GM12864 (cell line): Measurements from ENCODE around the gene RBFOX2.

ENCODE experiments used
- DNase-seq: peaks from one replicate; pipeline ENCODE4 v3.0.0-alpha.2; 2011; ENCODE audit warnings: low read depth
- H3K4me3 ChIP-seq: 2 replicates; pipeline ENCODE4 v1.5.1; 2011; ENCODE audit warnings: mild to moderate bottlenecking, low read depth, low read length, control low read depth
- TF ChIP-seq, protein P1 (sequence below): IDR thresholded peaks from 2 replicates; pipeline ENCODE4 v1.5.1; 2011; ENCODE audit warnings: low read depth, mild to moderate bottlenecking, moderate library complexity, low read length, control low read depth, inconsistent platforms; ENCODE audit errors: missing control alignments

Gene RBFOX2

DNA sequence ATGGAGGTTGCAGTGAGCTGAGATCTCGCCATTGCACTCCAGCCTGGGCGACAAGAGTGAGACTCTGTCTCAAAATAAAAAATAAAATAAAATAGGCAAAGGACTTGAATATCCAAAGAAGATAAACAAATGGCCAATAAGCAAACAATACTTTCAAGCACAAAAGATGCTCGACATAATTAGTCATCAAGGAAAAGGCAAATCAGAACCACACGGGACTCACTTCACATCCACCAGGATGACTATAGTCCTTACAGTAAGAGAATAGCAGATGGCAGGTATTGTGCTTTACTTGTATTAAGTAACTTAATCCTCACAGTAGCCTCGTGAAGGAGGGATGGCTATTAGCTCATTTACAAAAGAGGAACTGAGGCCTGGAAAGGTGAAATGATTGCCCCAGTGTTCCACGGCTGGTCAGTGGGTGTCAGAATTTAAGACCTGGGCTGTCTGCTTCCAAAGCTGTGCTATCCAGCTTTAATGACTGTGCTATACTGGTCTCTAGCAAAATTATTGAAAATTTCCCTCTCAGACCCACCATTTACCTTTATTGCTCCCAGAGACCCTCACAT lies 40.2 kb upstream of the RBFOX2 start:
- DNase-seq: no peak
- TF ChIP-seq, protein P1, sequence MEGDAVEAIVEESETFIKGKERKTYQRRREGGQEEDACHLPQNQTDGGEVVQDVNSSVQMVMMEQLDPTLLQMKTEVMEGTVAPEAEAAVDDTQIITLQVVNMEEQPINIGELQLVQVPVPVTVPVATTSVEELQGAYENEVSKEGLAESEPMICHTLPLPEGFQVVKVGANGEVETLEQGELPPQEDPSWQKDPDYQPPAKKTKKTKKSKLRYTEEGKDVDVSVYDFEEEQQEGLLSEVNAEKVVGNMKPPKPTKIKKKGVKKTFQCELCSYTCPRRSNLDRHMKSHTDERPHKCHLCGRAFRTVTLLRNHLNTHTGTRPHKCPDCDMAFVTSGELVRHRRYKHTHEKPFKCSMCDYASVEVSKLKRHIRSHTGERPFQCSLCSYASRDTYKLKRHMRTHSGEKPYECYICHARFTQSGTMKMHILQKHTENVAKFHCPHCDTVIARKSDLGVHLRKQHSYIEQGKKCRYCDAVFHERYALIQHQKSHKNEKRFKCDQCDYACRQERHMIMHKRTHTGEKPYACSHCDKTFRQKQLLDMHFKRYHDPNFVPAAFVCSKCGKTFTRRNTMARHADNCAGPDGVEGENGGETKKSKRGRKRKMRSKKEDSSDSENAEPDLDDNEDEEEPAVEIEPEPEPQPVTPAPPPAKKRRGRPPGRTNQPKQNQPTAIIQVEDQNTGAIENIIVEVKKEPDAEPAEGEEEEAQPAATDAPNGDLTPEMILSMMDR: no peak
- H3K4me3 ChIP-seq: no peak overlapping the region

- no peak overlapping the region for H3K4me3 ChIP-seq
- DNase-seq: no peak
- TF ChIP-seq, protein P1: no peak
These were observed 38.6 kb upstream of the RBFOX2 start for GRCh38 chr22:36067235-36067558.

DNA sequence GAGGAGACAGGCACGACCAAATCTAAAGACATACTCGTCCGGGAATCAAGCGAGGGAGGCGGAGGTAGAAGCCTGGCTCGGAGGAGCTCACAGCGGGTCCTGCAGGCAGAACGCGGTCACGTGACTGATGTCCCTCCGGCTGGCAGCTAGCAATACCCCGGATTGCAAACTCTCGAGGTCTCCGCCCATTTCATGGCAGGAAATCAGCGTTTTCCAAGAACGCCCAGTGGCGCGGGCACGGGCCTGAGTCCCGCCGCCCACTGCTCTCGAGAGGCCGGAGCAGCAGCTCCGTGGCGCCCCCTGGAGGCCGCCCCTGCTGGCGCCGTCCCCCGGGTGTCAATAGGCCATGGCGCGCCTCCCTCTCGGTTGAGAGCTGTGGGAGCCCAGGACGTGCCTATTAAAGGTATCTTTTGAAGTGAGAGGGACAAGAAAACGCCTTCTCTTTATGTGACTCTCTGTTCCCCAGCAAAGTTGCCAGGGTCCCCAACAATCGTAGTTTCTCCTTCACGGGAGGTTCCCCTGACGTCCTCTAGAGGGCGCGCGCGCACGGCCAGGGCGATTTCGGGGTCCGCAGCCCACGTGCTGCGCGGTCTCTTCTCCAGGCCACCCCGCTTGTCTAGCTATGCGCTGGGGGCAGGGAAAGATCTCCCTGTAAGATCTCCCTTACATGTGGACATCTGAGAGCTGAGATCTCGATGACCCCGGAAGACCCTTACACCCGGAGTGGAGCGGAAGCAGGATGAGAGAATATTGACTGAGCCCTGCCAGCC lies 37.3 kb upstream of the RBFOX2 start:
- TF ChIP-seq, protein P1: peak; percentile 85
- no peak for DNase-seq
- H3K4me3 ChIP-seq: peak overlapping the region; percentile 8; the same call in 1 of the 2 replicates

DNA sequence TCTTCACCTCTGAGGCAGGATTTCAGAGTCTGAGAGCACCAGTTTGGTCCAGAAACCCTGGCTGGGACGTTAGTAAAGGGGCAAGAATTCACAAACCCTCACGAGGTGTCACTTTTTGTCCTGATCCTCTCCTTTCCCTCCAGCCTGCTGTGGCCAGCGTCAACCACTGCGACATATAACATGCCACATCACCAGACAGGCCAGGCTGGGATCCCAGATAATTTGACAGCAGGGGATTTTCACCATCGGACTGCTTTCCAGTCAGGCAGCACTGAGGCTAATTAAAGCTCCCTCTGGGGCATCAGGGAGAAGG lies 36.8 kb upstream of the RBFOX2 start:
- TF ChIP-seq, protein P1: no peak
- no peak for DNase-seq
- no peak overlapping the region for H3K4me3 ChIP-seq

- DNase-seq: no peak
- TF ChIP-seq, protein P1: no peak
- H3K4me3 ChIP-seq: no peak overlapping the region
These were observed 35.7 kb upstream of the RBFOX2 start for GRCh38 chr22:36064358-36064757.

- no peak overlapping the region for H3K4me3 ChIP-seq
- DNase-seq: no peak
- TF ChIP-seq, protein P1: no peak
These were observed 28.4 kb upstream of the RBFOX2 start for GRCh38 chr22:36056980-36057379.
